ENCODE results near the gene RAPGEF5.

DNA sequence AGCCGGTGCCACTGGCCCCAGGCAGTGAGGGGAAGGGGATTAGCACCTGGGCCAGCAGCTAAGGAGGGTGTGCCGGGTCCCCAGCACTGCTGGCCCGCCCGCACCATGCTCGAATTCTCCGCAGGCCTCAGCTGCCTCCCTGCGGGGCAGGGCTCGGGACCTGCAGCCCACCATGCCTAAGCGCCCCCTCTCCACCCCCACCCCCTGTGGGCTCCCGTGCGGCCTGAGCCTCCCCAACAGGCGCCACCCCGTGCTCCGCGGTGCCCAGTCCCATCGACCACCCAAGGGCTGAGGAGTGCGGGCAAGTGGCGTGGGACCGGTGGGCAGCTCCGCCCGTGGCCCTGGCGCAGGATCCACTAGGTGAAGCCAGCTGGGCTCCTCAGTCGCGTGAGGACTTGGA lies 266.4 kb downstream of the RAPGEF5 start:
- no peak for TF ChIP-seq ZNF274 (IDR thresholded peaks at IDR 0.05; ENCODE audit: low read depth, low read length)
- no peak for TF ChIP-seq SUZ12 (IDR thresholded peaks at IDR 0.05; ENCODE audit: extremely low read depth, insufficient read depth, insufficient read length)
- no peak for TF ChIP-seq YY1 (IDR thresholded peaks at IDR 0.05; ENCODE audit: insufficient read depth, insufficient read length)

Data from NT2/D1 (cell line).